ENCODE data around the gene CHST11.

DNA sequence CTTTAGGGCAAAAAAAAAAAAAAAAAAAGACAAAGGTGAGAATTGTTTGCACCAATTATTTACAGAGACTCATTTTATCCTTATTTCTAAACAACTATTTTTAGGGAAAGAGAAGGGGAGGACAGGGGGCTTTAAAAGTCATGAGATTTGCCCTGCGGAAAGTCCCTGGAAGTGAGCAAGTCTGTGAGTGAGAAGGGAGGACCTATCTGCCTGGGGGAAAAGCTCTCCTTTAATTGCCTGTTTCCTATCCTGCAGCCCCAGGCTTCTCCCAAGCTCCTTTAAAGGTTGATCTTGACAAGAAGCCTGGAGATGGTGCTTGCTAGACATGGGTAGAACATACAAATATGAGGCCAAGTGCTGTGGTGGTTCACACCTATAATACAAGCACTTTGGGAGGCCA lies 8.3 kb upstream of the CHST11 start:
- TF ChIP-seq, protein P1, sequence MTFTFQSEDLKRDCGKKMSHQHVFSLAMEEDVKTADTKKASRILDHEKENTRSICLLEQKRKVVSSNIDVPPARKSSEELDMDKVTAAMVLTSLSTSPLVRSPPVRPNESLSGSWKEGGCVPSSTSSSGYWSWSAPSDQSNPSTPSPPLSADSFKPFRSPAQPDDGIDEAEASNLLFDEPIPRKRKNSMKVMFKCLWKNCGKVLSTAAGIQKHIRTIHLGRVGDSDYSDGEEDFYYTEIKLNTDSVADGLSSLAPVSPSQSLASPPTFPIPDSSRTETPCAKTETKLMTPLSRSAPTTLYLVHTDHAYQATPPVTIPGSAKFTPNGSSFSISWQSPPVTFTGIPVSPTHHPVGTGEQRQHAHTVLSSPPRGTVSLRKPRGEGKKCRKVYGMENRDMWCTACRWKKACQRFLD (tag by site-specific recombination; IDR thresholded peaks at IDR 0.05) = no peak
- TF ChIP-seq, protein P2, sequence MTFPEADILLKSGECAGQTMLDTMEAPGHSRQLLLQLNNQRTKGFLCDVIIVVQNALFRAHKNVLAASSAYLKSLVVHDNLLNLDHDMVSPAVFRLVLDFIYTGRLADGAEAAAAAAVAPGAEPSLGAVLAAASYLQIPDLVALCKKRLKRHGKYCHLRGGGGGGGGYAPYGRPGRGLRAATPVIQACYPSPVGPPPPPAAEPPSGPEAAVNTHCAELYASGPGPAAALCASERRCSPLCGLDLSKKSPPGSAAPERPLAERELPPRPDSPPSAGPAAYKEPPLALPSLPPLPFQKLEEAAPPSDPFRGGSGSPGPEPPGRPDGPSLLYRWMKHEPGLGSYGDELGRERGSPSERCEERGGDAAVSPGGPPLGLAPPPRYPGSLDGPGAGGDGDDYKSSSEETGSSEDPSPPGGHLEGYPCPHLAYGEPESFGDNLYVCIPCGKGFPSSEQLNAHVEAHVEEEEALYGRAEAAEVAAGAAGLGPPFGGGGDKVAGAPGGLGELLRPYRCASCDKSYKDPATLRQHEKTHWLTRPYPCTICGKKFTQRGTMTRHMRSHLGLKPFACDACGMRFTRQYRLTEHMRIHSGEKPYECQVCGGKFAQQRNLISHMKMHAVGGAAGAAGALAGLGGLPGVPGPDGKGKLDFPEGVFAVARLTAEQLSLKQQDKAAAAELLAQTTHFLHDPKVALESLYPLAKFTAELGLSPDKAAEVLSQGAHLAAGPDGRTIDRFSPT (tag by site-specific recombination; IDR thresholded peaks at IDR 0.05) = no peak
- no peak for TF ChIP-seq ZNF10 (tag by site-specific recombination; IDR thresholded peaks at IDR 0.05)
- no peak for TF ChIP-seq CTCF (tag by site-specific recombination; IDR thresholded peaks at IDR 0.05)
- no peak for TF ChIP-seq ZNF211 (tag by site-specific recombination; IDR thresholded peaks at IDR 0.05; ENCODE audit: low read depth)
- no peak for TF ChIP-seq ZEB2 (tag by site-specific recombination; IDR thresholded peaks at IDR 0.05)
- no peak for TF ChIP-seq KLF16 (tag by site-specific recombination; IDR thresholded peaks at IDR 0.05)
- no peak for TF ChIP-seq WT1 (tag by site-specific recombination; IDR thresholded peaks at IDR 0.05)
- no peak for TF ChIP-seq ZBTB20 (tag by site-specific recombination; IDR thresholded peaks at IDR 0.05)
- TF ChIP-seq, protein P3, sequence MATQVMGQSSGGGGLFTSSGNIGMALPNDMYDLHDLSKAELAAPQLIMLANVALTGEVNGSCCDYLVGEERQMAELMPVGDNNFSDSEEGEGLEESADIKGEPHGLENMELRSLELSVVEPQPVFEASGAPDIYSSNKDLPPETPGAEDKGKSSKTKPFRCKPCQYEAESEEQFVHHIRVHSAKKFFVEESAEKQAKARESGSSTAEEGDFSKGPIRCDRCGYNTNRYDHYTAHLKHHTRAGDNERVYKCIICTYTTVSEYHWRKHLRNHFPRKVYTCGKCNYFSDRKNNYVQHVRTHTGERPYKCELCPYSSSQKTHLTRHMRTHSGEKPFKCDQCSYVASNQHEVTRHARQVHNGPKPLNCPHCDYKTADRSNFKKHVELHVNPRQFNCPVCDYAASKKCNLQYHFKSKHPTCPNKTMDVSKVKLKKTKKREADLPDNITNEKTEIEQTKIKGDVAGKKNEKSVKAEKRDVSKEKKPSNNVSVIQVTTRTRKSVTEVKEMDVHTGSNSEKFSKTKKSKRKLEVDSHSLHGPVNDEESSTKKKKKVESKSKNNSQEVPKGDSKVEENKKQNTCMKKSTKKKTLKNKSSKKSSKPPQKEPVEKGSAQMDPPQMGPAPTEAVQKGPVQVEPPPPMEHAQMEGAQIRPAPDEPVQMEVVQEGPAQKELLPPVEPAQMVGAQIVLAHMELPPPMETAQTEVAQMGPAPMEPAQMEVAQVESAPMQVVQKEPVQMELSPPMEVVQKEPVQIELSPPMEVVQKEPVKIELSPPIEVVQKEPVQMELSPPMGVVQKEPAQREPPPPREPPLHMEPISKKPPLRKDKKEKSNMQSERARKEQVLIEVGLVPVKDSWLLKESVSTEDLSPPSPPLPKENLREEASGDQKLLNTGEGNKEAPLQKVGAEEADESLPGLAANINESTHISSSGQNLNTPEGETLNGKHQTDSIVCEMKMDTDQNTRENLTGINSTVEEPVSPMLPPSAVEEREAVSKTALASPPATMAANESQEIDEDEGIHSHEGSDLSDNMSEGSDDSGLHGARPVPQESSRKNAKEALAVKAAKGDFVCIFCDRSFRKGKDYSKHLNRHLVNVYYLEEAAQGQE (tag by site-specific recombination; IDR thresholded peaks at IDR 0.05) = no peak
- no peak for TF ChIP-seq ZBTB26 (tag by site-specific recombination; optimal IDR thresholded peaks at IDR 0.05)
- no peak for TF ChIP-seq ZNF133 (tag by site-specific recombination; IDR thresholded peaks at IDR 0.05)

Data from HEK293 (cell line).